Peyer's patch (tissue), 4 donors: ENCODE data around the gene ATOH8. TPM values are rescaled to one million over a fixed set of nuclear protein-coding genes. Genes with fewer than 3 reads are reported as not detected.

Experiments used
- DNase-seq, 3 donors: peaks; one replicate each; pipeline ENCODE4 v3.0.0-alpha.2; 2017 to 2019
- H3K27ac ChIP-seq, 4 donors: fragments of 200-600 bp; sonication (generic); one replicate each; pipeline ENCODE4 v1.5.1; 2016 to 2019
- H3K27me3 ChIP-seq, 2 donors: fragments of 200-600 bp; sonication (generic); one replicate each; pipeline ENCODE4 v1.5.1; 2019
- H3K36me3 ChIP-seq, 3 donors: fragments of 200-600 bp; sonication (generic); one replicate each; pipeline ENCODE4 v1.5.1; 2016 to 2019
- H3K4me1 ChIP-seq, 4 donors: fragments of 200-600 bp; sonication (generic); one replicate each; pipeline ENCODE4 v1.5.1; 2016 to 2019
- H3K4me3 ChIP-seq, 4 donors: fragments of 200-600 bp; sonication (generic); 1 replicate in 3 of 4; 2 replicates in 1 of 4; pipeline ENCODE4 v1.5.1; 2016 to 2019; ENCODE audit warnings: mild to moderate bottlenecking in 1 of 4
- H3K9me3 ChIP-seq, 4 donors: fragments of 200-600 bp; sonication (generic); one replicate each; pipeline ENCODE4 v1.5.1; 2016 to 2019; ENCODE audit warnings: mild to moderate bottlenecking in 1 of 4
- CTCF ChIP-seq, 6 experiments: fragments of 450-650 bp in 4 of 6; fragments of 200-600 bp in 2 of 6; sonication (generic) in 1 of 6; IDR thresholded peaks; one replicate each; pipeline ENCODE4 v1.5.1; 2017 to 2019; ENCODE audit warnings: antibody characterized with exemption in 6 of 6, mild to moderate bottlenecking in 3 of 6, moderate library complexity in 1 of 6
- POLR2A ChIP-seq, 2 donors: fragments of 450-650 bp; IDR thresholded peaks; one replicate each; pipeline ENCODE4 v1.5.1; 2017; ENCODE audit warnings: antibody characterized with exemption in 2 of 2, mild to moderate bottlenecking in 2 of 2, moderate library complexity in 2 of 2
- total RNA-seq, 4 donors: library from RNA; depleted of rRNA; stranded (reverse); fragments of >200 nt; gene quantifications; one replicate each; pipeline ENCODE4 v1.1.0, GENCODE V29; 2016

ATOH8 gene
- total RNA-seq, 4 donors from 2014 or later = 5.3 to 35.5 (median 13.9) TPM

GRCh38 chr2:85740193-85740592, 13.6 kb upstream of the ATOH8 start:
- Histone ChIP-seq H3K27ac (no peak overlapping the region), H3K4me1 (peaks cover 0 to 34% (median 4%) of the 10 kb centered on the region in 4 donors), H3K36me3 (no peaks in the 10 kb centered on the region), H3K27me3 (no peaks in the 10 kb centered on the region), H3K4me3 (no peak overlapping the region), H3K9me3 (no peaks in the 10 kb centered on the region)
- no peak for DNase-seq
- no peak for TF ChIP-seq POLR2A (IDR thresholded peaks at IDR 0.05)
- TF ChIP-seq CTCF (IDR thresholded peaks at IDR 0.05) = no peak

GRCh38 chr2:85741211-85741832, 12.5 kb upstream of the ATOH8 start:
- no peak overlapping the region for H3K4me3 ChIP-seq
- peaks cover 0 to 43% (median 4%) of the 10 kb centered on the region in 4 donors for H3K4me1 ChIP-seq
- DNase-seq = no peak
- no peaks in the 10 kb centered on the region for H3K27me3 ChIP-seq
- TF ChIP-seq POLR2A (IDR thresholded peaks at IDR 0.05) (no peak), CTCF (IDR thresholded peaks at IDR 0.05) (no peak)
- H3K9me3 ChIP-seq = no peaks in the 10 kb centered on the region
- no peaks in the 10 kb centered on the region for H3K36me3 ChIP-seq
- H3K27ac ChIP-seq = peak overlapping the region; percentile 63 to 86 (median 79)

GRCh38 chr2:85741833-85742455, 11.8 kb upstream of the ATOH8 start:
- no peak for TF ChIP-seq POLR2A (IDR thresholded peaks at IDR 0.05)
- TF ChIP-seq CTCF (IDR thresholded peaks at IDR 0.05) = no peak
- Histone ChIP-seq H3K4me1 (peaks cover 0 to 46% (median 4%) of the 10 kb centered on the region in 4 donors), H3K27me3 (no peaks in the 10 kb centered on the region), H3K27ac (peak overlapping the region; percentile 63 to 86 (median 79)), H3K36me3 (no peaks in the 10 kb centered on the region), H3K4me3 (no peak overlapping the region), H3K9me3 (no peaks in the 10 kb centered on the region)
- DNase-seq = peak in 1 of 3 donors; percentile 67

GRCh38 chr2:85743304-85743978, 10.3 kb upstream of the ATOH8 start:
- no peak for DNase-seq
- peaks cover 0 to 46% (median 4%) of the 10 kb centered on the region in 4 donors for H3K4me1 ChIP-seq
- no peak for TF ChIP-seq POLR2A (IDR thresholded peaks at IDR 0.05)
- TF ChIP-seq CTCF (IDR thresholded peaks at IDR 0.05) = no peak
- H3K27me3 ChIP-seq = no peaks in the 10 kb centered on the region
- H3K27ac ChIP-seq = peak overlapping the region; percentile 43 to 86 (median 68)
- H3K9me3 ChIP-seq = peaks cover 0 to 3% (median 0%) of the 10 kb centered on the region in 4 donors
- H3K36me3 ChIP-seq = no peaks in the 10 kb centered on the region
- no peak overlapping the region for H3K4me3 ChIP-seq

GRCh38 chr2:85744055-85744454, 9.7 kb upstream of the ATOH8 start:
- Histone ChIP-seq H3K27me3 (no peaks in the 10 kb centered on the region), H3K9me3 (peaks cover 0 to 4% (median 0%) of the 10 kb centered on the region in 4 donors), H3K27ac (peak overlapping the region in 2 of 4 donors; percentile 50 to 82), H3K4me1 (peaks cover 0 to 46% (median 4%) of the 10 kb centered on the region in 4 donors), H3K36me3 (no peaks in the 10 kb centered on the region), H3K4me3 (no peak overlapping the region)
- DNase-seq = no peak
- TF ChIP-seq POLR2A (IDR thresholded peaks at IDR 0.05) = no peak
- TF ChIP-seq CTCF (IDR thresholded peaks at IDR 0.05) = no peak
